SJSA1 (cell line): ENCODE results near the gene LRRC14B. TPM values are rescaled to one million over a fixed set of nuclear protein-coding genes. Genes with fewer than 3 reads are reported as not detected.
"Not testable (repeated sequence)": the region's sequence is repeated elsewhere in the genome, so short reads cannot be mapped to it uniquely, and the experiment has no call there.

Source experiments
- DNase-seq, 2 experiments: peaks; one replicate each; pipeline ENCODE4 v3.0.0-alpha.2; 2015 to 2020; ENCODE audit warnings: low spot score in 2 of 2, low read depth in 1 of 2
- H3K27ac ChIP-seq: fragments of 250-450 bp; sonication (Bioruptor Pico); 2 replicates; pipeline ENCODE4 v1.5.1; 2020; ENCODE audit warnings: mild to moderate bottlenecking, moderate library complexity
- H3K27me3 ChIP-seq: fragments of 250-450 bp; sonication (Bioruptor Pico); replicated peaks from 2 replicates; pipeline ENCODE4 v1.5.1; 2020; ENCODE audit warnings: mild to moderate bottlenecking, moderate library complexity
- H3K36me3 ChIP-seq: fragments of 250-450 bp; sonication (Bioruptor Pico); 2 replicates; pipeline ENCODE4 v1.5.1; 2020; ENCODE audit warnings: mild to moderate bottlenecking
- H3K4me1 ChIP-seq: fragments of 250-450 bp; sonication (Bioruptor Pico); replicated peaks from 2 replicates; pipeline ENCODE4 v1.6.1; 2021; ENCODE audit warnings: mild to moderate bottlenecking
- H3K4me3 ChIP-seq: fragments of 250-450 bp; sonication (Bioruptor Pico); 2 replicates; pipeline ENCODE4 v1.5.1; 2020; ENCODE audit warnings: mild to moderate bottlenecking
- H3K9me3 ChIP-seq: fragments of 250-450 bp; sonication (Bioruptor Pico); replicated peaks from 2 replicates; pipeline ENCODE4 v1.5.1; 2020; ENCODE audit warnings: mild to moderate bottlenecking
- total RNA-seq: library from RNA; depleted of rRNA; stranded (reverse); fragments of >200 nt; shearing (Covaris generic); gene quantifications from 2 replicates; pipeline ENCODE4 v1.2.3, GENCODE V29; 2014

The LRRC14B gene
- total RNA-seq, 1 experiment from 2014 or later, result not detected

- no peak for DNase-seq
- H3K36me3 ChIP-seq, result no peaks in the 10 kb centered on the region
- no peak overlapping the region for H3K27ac ChIP-seq
These were observed 3.4 kb downstream of the LRRC14B start for GRCh38 chr5:194603-195209.

GRCh38 chr5:195401-196160 lies 4.3 kb downstream of the LRRC14B start:
- Histone ChIP-seq H3K4me1 (no peaks in the 10 kb centered on the region), H3K27me3 (no peaks in the 10 kb centered on the region), H3K36me3 (no peaks in the 10 kb centered on the region)

More at GRCh38 chr5:194603-195209, 3.4 kb downstream of the LRRC14B start:
- Histone ChIP-seq H3K27me3 (no peaks in the 10 kb centered on the region), H3K4me1 (no peaks in the 10 kb centered on the region), H3K4me3 (no peak overlapping the region), H3K9me3 (no peaks in the 10 kb centered on the region)

DNA sequence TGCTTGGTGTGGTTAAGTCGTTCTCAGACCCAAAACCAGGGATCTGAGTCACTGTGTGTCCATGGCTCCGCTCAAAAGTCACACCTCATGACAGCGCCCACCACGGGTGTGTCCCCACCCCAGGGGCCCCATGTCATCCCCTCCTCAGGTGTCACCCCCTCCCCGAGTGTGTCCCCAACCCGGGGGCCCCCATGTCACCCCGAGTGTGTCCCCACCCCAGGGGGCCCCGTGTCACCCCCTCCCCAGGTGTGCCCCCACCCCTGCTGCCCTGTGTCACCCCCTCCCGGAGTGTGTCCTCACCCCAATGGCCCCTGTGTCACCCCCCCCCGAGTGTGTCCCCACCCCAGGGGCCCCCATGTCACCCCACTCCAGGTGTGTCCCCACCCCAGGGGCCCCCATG lies 5.1 kb downstream of the LRRC14B start:
- no peak for DNase-seq
- Histone ChIP-seq H3K4me3 (no peak overlapping the region), H3K9me3 (no peaks in the 10 kb centered on the region), H3K36me3 (no peaks in the 10 kb centered on the region), H3K27ac (no peak overlapping the region), H3K27me3 (no peaks in the 10 kb centered on the region), H3K4me1 (no peaks in the 10 kb centered on the region)

More at GRCh38 chr5:195401-196160, 4.3 kb downstream of the LRRC14B start:
- DNase-seq, result no peak
- Histone ChIP-seq H3K27ac (no peak overlapping the region), H3K4me3 (no peak overlapping the region), H3K9me3 (no peaks in the 10 kb centered on the region)

GRCh38 chr5:197031-197430 lies 5.7 kb downstream of the LRRC14B start:
- H3K27me3 ChIP-seq, H3K27ac ChIP-seq, H3K4me1 ChIP-seq, H3K4me3 ChIP-seq, H3K36me3 ChIP-seq, H3K9me3 ChIP-seq: not testable (repeated sequence)
- peak in 1 of 2 experiments; percentile 26 for DNase-seq

GRCh38 chr5:197892-198489 lies 6.7 kb downstream of the LRRC14B start:
- Histone ChIP-seq H3K27ac (no peak overlapping the region), H3K27me3 (no peaks in the 10 kb centered on the region), H3K36me3 (no peaks in the 10 kb centered on the region), H3K4me1 (no peaks in the 10 kb centered on the region), H3K9me3 (no peaks in the 10 kb centered on the region), H3K4me3 (no peak overlapping the region)
- DNase-seq, result no peak

DNA sequence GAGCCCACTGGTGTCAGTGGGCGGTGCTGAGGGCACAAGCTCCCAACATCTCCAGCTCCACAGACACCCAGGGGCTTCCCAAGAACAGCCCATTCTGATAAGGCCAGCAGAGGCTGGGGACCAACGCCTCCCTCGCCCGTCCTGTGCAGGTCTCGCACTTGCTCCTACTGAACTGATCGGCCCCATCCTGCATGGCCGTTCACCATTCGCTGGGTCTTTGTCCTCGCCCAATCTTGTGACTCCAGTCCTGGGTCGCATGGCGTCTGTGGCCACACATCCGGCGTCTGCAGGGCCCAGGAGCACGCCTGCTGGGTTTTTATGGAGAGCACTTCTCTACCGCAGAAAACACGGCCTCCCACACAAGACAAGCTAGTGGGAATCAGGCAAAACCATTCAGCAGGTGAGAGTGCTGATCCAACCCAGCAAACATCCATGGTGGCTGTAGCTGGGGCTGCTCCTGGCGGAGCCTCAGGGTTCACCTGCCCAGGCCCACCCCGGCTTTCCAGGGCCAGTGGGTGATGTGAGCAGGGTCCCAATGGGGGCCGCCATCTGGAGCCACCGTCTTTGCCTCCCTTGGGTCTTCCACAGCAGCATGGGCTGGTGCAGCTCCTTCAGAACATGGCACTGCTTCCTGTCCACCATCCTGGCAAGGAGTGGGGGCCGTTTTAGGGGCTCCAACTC lies 7.4 kb downstream of the LRRC14B start:
- no peak for DNase-seq
- no peak overlapping the region for H3K4me3 ChIP-seq

DNA sequence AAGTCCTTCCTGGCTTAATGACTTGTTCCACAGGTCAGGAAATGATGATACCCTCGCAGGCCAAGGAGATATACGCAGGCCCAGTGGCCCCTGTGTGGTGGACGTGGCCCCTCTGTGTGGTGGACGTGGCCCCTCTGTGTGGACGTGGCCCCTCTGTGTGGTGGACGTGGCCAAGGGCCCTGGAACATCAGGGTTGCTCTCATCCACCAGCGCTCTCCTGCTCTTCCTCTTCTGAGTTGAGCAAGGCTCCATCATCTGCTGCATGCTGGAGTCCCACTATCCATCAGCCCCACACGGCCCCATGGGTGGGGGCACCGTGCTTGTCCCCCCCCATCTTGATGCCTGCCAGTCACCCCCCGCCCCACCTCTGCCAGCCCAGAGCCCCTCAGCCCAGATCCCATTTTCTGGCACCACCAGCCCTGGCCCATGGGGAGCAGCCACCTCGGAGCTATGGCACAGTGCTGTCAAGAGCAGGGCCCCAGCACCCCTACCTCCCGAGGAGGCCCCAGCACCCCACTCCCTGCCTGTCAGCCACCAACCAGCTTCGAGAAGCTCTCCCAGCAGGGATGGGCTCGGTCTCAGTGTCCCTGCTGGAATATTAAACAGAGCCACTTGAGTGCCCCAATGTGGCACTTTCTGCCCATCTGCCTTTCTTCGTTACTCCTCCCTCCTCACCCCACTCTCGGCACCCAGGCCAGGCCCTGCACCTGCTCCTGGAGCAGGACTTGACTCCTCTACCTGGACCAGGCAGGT lies 8.1 kb downstream of the LRRC14B start:
- no peaks in the 10 kb centered on the region for H3K4me1 ChIP-seq
- H3K9me3 ChIP-seq, result no peaks in the 10 kb centered on the region
- H3K4me3 ChIP-seq, result no peak overlapping the region
- H3K27ac ChIP-seq, result no peak overlapping the region
- peaks cover 8% of the 10 kb centered on the region for H3K36me3 ChIP-seq
- no peak for DNase-seq
- no peaks in the 10 kb centered on the region for H3K27me3 ChIP-seq

More for the DNA sequence above, 7.4 kb downstream of the LRRC14B start:
- H3K27me3 ChIP-seq, result no peaks in the 10 kb centered on the region
- peaks cover 1% of the 10 kb centered on the region for H3K36me3 ChIP-seq
- no peaks in the 10 kb centered on the region for H3K9me3 ChIP-seq
- no peaks in the 10 kb centered on the region for H3K4me1 ChIP-seq
- no peak overlapping the region for H3K27ac ChIP-seq

DNA sequence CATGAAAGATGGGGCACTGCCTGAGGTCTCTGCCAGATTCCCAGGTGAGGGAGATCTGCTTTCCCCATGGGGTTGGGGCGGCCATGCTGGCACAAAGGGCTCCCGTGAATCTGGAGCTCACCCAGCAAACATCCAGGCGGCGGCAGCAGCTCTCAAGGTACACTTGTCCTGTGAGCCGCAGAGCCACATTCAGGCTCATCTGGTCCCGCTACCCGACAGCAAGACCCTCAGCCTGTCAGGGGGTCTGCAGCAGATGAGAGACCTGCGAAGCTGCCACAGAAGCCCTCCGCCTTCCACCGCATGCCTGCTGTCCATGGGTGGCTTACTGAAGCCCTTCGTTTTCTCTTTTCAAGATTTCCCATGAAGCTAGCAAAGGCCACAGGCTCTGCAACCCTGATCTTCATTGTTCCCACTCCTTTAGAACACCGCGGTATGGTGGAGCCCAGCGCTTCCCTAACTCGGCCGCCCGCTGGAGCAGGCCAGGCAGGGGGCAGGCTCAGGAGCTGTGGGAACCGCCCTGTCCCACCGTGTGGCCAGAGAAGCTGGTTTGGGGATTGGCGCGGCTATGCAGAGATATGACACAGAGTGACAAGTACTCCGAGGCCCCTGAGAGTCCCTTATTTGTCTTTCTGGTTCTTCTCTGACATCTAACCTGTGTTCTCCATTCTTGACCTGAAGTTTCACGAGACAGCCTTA lies 8.8 kb downstream of the LRRC14B start:
- Histone ChIP-seq H3K9me3 (no peaks in the 10 kb centered on the region), H3K4me1 (no peaks in the 10 kb centered on the region), H3K27me3 (no peaks in the 10 kb centered on the region), H3K27ac (no peak overlapping the region), H3K36me3 (peaks cover 16% of the 10 kb centered on the region), H3K4me3 (no peak overlapping the region)
- DNase-seq, result no peak

GRCh38 chr5:200985-201384 lies 9.7 kb downstream of the LRRC14B start:
- Histone ChIP-seq H3K27ac (no peak overlapping the region), H3K4me3 (no peak overlapping the region), H3K4me1 (no peaks in the 10 kb centered on the region), H3K36me3 (peaks cover 19% of the 10 kb centered on the region), H3K9me3 (no peaks in the 10 kb centered on the region), H3K27me3 (no peaks in the 10 kb centered on the region)
- no peak for DNase-seq

DNA sequence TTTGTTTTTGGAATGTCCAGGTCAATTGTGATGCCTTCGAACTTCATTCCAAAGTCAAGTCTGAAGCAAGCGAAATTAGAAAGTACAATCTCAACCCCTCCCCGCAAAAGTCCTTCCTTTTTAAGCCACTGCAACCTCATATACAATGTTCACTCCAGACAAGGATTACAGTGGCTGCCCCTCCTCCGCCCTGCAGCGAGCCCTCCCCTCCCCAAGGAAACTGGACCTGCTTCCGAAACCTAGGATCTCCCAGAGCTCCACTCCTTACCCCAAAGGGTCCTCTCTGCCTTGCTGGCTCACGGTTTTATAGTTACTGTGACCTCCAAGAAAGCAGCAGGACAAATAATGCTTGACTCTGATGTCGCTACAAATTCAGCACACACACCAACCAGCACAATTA lies 10.4 kb downstream of the LRRC14B start:
- no peak overlapping the region for H3K27ac ChIP-seq
- H3K4me1 ChIP-seq, result no peaks in the 10 kb centered on the region
- H3K9me3 ChIP-seq, result no peaks in the 10 kb centered on the region
- H3K36me3 ChIP-seq, result peaks cover 19% of the 10 kb centered on the region
- no peak overlapping the region for H3K4me3 ChIP-seq
- DNase-seq, result no peak
- H3K27me3 ChIP-seq, result no peaks in the 10 kb centered on the region

DNA sequence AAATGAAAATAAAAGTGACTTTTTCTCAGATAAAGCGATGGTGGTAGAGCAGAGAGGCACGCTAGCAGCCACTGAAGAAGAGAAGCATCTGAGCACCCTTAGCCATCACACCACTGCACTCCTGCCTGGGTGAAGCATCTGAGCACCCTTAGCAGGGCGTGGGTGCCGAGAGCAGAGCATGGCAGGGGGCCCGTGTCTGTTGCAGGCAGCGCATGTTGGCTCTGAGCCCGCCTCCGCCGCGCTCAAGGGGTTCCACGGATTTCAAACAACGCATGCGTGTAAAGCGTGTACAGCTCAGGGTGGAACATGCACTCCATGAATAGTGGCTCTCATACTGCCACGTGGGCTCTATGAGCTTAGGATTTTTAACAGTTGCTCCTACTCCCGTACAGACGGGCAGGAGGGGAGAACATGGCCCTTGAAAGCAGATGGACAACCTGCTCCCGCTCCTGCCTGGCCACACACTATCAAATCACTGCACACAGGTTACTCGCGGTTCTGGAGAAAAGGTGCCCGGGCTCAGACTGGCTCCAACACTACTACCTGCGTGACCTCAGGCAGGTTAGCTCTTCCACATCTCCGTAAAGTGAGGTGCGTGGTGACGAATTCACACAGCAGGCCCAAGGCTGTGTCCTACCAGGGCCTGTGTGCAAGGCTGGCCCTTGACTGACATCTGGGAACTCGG lies 12.1 kb downstream of the LRRC14B start:
- Histone ChIP-seq H3K27ac (no peak overlapping the region), H3K36me3 (peaks cover 19% of the 10 kb centered on the region), H3K9me3 (no peaks in the 10 kb centered on the region), H3K27me3 (no peaks in the 10 kb centered on the region), H3K4me1 (0 out of 2 replicates have a peak, but pooled peaks cover under 1% of the 10 kb centered on the region), H3K4me3 (no peak overlapping the region)
- DNase-seq, result no peak

DNA sequence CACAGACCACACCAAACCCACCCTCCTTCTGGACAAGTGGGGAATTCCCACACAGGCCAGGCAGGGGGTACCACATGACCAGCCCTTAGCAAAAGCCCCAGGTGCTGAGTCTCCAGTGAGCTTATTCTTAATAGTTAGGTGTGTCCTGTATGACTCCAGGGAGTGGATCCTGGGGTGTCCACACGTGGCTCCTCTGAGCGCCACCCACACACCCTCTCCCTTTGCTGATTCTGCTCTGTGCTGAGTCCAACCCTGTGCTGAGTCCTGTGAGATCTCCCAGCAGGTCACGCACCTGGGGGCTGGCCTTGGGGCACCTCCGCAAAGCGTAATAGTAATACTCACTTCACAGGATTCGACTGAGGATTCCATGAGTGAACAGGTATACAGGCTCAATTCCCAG lies 12.7 kb downstream of the LRRC14B start:
- no peak for DNase-seq
- peaks cover 19% of the 10 kb centered on the region for H3K36me3 ChIP-seq
- no peaks in the 10 kb centered on the region for H3K9me3 ChIP-seq
- no peak overlapping the region for H3K4me3 ChIP-seq
- no peak overlapping the region for H3K27ac ChIP-seq
- H3K27me3 ChIP-seq, result no peaks in the 10 kb centered on the region
- 0 out of 2 replicates have a peak, but pooled peaks cover 5% of the 10 kb centered on the region for H3K4me1 ChIP-seq
